OCI-LY3 (cell line): Measurements from ENCODE around the gene CDH4.
"Not testable (repeated sequence)": the region's sequence is repeated elsewhere in the genome, so short reads cannot be mapped to it uniquely, and the experiment has no call there.

Source experiments
- H2AFZ ChIP-seq: fragments of 200-600, 300-600 bp; shearing (Covaris generic); 2 replicates; pipeline ENCODE4 v1.6.0; 2014; ENCODE audit warnings: antibody characterized with exemption, low read depth, low read length
- H3K27ac ChIP-seq: fragments of 200-600, 300-600 bp; sonication (generic); 2 replicates; pipeline ENCODE4 v1.5.1; 2014; ENCODE audit warnings: mild to moderate bottlenecking, low read length, moderate library complexity, mixed read lengths
- H3K27me3 ChIP-seq: fragments of 200-600, 300-600 bp; sonication (generic); 2 replicates; pipeline ENCODE4 v1.6.1; 2014; ENCODE audit warnings: low read depth, low read length, mixed read lengths
- H3K36me3 ChIP-seq: fragments of 200-600, 300-600 bp; sonication (generic); replicated peaks from 2 replicates; pipeline ENCODE3; 2014; ENCODE audit warnings: low read depth, low read length, mixed read lengths
- H3K4me1 ChIP-seq: fragments of 300-600, 200-600 bp; sonication (generic); 2 replicates; pipeline ENCODE4 v1.6.1; 2014; ENCODE audit warnings: low read length, mixed read lengths
- H3K4me2 ChIP-seq: fragments of 200-600, 300-600 bp; sonication (generic); 2 replicates; pipeline ENCODE4 v1.6.1; 2014; ENCODE audit warnings: low read length, mixed read lengths
- H3K4me3 ChIP-seq: fragments of 300-600, 200-600 bp; sonication (generic); 2 replicates; pipeline ENCODE4 v1.5.1; 2014; ENCODE audit warnings: antibody characterized with exemption, mild to moderate bottlenecking, low read length, moderate library complexity
- H3K79me2 ChIP-seq: fragments of 300-600, 200-600 bp; shearing (Covaris generic); 2 replicates; pipeline ENCODE4 v1.6.1; 2014; ENCODE audit warnings: mild to moderate bottlenecking, low read length, mixed read lengths
- H3K9ac ChIP-seq: fragments of 300-600, 200-600 bp; shearing (Covaris generic); 2 replicates; pipeline ENCODE4 v1.6.0; 2014; ENCODE audit warnings: mild to moderate bottlenecking, low read length, moderate library complexity
- H3K9me3 ChIP-seq: fragments of 200-600, 300-600 bp; shearing (Covaris generic); 2 replicates; pipeline ENCODE4 v1.6.1; 2014; ENCODE audit warnings: low read length, mixed read lengths; ENCODE audit not compliant: insufficient read depth
- H4K20me1 ChIP-seq: fragments of 200-600, 300-600 bp; sonication (generic); 2 replicates; pipeline ENCODE4 v1.6.1; 2016; ENCODE audit warnings: low read length, mixed read lengths; ENCODE audit not compliant: insufficient read depth
- EZH2phosphoT487 ChIP-seq: fragments of 200-600 bp; shearing (Covaris generic); IDR thresholded peaks from 2 replicates; pipeline ENCODE4 v1.6.1; 2018; ENCODE audit warnings: antibody characterized with exemption, mixed run types, low read depth
- TF ChIP-seq, protein P1 (sequence below): fragments of 200-600, 300-600 bp; sonication (generic); IDR thresholded peaks from 2 replicates; pipeline ENCODE4 v1.5.1; 2014; ENCODE audit warnings: antibody characterized with exemption, low read length, low read depth

Gene CDH4

DNA sequence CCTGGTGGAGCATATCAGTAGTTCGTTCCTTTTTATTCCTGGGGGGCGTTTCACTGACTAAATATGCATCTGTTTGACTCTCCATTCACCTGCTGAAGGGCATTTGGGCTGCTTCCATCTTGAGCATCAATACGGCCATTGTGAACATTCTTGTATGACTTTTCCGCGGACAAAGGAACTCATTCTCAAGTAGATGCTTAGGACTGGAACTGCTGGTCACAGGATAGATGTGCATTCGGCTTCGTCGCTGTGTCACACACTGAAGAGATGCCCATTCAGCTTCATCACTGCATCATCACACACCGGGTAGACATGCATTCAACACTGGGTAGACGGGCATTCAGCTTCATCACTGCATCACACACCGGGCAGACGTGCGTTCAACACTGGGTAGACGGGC, 718.3 kb downstream of the CDH4 start:
- H3K4me3 ChIP-seq: no peak overlapping the region
- no peaks in the 10 kb centered on the region for H3K79me2 ChIP-seq
- H3K9me3 ChIP-seq: no peaks in the 10 kb centered on the region
- H2AFZ ChIP-seq: no peak overlapping the region
- H3K36me3 ChIP-seq: peaks cover 22% of the 10 kb centered on the region
- no peaks in the 10 kb centered on the region for H3K4me1 ChIP-seq
- H3K9ac ChIP-seq: no peak overlapping the region
- no peaks in the 10 kb centered on the region for H4K20me1 ChIP-seq
- no peak for TF ChIP-seq EZH2phosphoT487
- TF ChIP-seq, protein P1, sequence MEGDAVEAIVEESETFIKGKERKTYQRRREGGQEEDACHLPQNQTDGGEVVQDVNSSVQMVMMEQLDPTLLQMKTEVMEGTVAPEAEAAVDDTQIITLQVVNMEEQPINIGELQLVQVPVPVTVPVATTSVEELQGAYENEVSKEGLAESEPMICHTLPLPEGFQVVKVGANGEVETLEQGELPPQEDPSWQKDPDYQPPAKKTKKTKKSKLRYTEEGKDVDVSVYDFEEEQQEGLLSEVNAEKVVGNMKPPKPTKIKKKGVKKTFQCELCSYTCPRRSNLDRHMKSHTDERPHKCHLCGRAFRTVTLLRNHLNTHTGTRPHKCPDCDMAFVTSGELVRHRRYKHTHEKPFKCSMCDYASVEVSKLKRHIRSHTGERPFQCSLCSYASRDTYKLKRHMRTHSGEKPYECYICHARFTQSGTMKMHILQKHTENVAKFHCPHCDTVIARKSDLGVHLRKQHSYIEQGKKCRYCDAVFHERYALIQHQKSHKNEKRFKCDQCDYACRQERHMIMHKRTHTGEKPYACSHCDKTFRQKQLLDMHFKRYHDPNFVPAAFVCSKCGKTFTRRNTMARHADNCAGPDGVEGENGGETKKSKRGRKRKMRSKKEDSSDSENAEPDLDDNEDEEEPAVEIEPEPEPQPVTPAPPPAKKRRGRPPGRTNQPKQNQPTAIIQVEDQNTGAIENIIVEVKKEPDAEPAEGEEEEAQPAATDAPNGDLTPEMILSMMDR: no peak
- no peaks in the 10 kb centered on the region for H3K27me3 ChIP-seq
- no peak overlapping the region for H3K4me2 ChIP-seq
- H3K27ac ChIP-seq: no peak overlapping the region

DNA sequence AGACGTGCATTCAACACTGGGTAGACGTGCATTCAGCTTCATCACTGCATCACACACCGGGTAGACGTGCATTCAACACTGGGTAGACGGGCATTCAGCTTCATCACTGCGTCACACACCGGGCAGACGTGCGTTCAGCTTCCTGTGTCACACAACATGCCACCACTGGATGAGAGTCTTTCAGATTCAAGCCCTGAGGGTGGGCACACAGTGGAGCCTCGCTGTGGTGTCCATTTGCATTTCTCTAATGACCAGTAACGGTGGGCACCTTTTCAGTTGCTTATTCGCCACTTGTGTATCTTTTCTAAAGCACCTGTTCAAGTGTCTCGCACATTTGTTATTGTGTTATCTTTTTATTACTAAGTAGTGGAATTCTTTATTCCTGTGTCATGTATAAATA, 719.5 kb downstream of the CDH4 start:
- not testable (repeated sequence) for H3K27ac ChIP-seq, H3K4me3 ChIP-seq, H4K20me1 ChIP-seq, H3K9me3 ChIP-seq, H3K79me2 ChIP-seq, H3K4me1 ChIP-seq, H3K4me2 ChIP-seq, H3K27me3 ChIP-seq, H3K9ac ChIP-seq, H2AFZ ChIP-seq
- H3K36me3 ChIP-seq: peaks cover 25% of the 10 kb centered on the region

DNA sequence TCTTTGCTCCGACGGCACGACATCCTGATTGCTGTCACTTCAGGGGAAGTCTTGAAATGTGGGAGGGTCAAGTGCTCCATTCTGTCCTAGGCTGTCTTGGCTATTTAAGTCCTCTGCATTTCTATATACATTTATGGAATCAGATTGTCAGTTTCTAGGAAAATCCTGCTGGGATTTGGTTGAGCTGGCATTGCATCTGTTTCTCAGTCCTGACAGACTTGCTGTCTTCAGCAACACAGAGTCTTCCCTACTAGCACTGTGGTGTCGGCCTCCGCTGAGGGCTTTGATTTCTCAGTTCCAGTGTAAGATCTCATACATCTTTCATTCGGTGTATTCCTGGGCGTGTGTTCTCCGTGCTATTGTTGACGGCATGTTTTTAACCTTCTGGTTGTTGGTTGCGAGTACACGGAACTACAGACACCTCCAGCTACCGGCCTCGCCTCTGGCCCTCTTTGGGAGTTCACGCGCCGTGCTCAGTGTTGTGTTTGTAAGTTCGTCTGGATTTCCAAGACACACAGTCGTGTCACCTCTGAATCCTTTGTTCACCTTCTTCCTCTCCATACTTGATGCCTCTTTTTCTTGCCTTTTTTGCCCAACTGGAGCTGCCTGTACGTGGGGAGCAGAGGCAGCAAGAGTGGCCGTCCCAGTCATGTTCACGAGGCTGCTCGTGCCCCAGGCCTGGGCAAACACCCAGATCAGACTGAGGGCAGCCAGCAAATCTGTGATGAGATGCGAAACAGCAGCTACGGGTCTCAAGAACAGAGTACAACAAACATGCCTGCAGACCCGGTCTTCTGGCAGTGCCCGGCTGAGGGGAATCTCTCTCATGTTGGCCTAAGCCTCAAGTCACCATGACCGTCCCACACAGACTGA, 720.8 kb downstream of the CDH4 start:
- H2AFZ ChIP-seq: no peak overlapping the region

DNA sequence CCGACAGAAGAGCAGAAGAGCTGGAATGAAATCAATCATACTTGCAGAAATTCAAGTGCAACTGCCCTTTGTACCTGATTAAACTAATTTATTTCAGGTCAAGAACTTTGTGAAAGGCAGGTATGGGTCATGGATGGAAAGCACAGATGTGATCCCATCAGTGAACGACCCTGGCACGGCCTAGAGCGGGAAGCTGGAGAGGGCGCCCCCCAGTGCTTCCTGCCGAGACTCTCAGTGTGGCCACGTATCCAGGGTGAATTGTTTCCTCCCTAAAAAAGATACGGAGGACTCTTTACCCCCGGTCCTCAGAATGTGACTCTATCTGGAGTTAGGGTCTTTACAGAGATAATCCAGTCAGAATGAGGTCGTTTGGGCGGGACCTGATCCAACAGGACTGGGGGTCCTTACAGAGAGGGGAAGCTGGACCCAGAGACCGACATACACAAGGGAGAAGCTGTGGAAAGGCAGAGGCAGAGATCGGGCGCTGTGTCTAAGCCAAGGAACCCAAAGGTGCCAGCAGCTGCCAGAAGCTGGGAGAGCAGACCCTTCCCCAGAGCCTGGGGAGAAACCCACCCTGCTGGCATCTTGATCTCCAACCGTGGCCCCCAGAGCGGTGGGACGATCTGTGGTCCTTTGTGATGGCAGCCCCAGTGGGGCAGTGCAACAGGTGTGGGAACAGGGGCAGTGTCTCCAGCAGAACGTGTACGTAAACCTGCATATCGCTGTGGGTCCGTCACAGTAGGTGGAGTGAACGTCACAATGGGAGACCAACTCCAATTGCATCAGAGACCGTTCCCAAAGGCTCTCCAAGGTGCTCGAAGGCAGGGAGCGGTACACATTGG, 721.7 kb downstream of the CDH4 start:
- H3K36me3 ChIP-seq: peaks cover 27% of the 10 kb centered on the region
- H4K20me1 ChIP-seq: no peaks in the 10 kb centered on the region
- no peak overlapping the region for H3K4me3 ChIP-seq
- H3K9me3 ChIP-seq: no peaks in the 10 kb centered on the region
- no peaks in the 10 kb centered on the region for H3K27me3 ChIP-seq
- no peak overlapping the region for H3K4me2 ChIP-seq
- H3K9ac ChIP-seq: no peak overlapping the region
- no peak overlapping the region for H3K27ac ChIP-seq
- TF ChIP-seq EZH2phosphoT487: no peak
- TF ChIP-seq, protein P1: no peak
- 0 out of 2 replicates have a peak, but pooled peaks cover 3% of the 10 kb centered on the region for H3K79me2 ChIP-seq
- H2AFZ ChIP-seq: no peak overlapping the region
- no peaks in the 10 kb centered on the region for H3K4me1 ChIP-seq

More for the DNA sequence above, 720.8 kb downstream of the CDH4 start:
- Histone ChIP-seq H3K36me3 (peaks cover 25% of the 10 kb centered on the region), H3K27me3 (no peaks in the 10 kb centered on the region), H3K4me2 (no peak overlapping the region), H3K4me1 (no peaks in the 10 kb centered on the region), H4K20me1 (no peaks in the 10 kb centered on the region), H3K4me3 (no peak overlapping the region), H3K9me3 (no peaks in the 10 kb centered on the region), H3K27ac (no peak overlapping the region), H3K9ac (no peak overlapping the region), H3K79me2 (0 out of 2 replicates have a peak, but pooled peaks cover 3% of the 10 kb centered on the region)
- TF ChIP-seq, protein P1: no peak
- TF ChIP-seq EZH2phosphoT487: no peak
